Measurements from ENCODE around the gene SLC40A1. TPM values are rescaled to one million over a fixed set of nuclear protein-coding genes. Genes with fewer than 3 reads are reported as not detected.

Gene SLC40A1
- polyA plus RNA-seq, 1 experiment: 0.47 TPM

DNA sequence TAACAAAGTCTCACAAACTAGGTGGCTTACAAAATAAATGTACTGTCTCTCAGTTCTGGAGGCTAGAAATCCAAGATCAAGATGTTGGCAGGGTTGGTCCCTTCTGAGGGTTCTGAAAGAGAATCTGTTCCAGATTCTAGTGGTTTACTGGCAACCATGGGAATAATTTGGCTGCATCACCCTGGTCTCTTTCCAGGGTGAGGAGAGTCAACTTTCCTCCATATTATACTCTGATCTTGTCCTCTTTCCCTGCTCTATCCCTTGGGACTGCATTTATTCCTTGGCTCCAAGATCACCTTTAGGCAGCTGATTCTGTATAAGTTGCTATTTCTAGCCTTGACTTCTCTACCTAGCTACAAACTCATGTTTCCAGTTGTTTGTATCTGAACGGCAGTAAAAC is 35.2 kb downstream of the SLC40A1 start:
- CTCF ChIA-PET: no interaction called here
- POLR2A ChIA-PET: no interaction called here
- H3K36me3 ChIP-seq (ENCODE audit: control insufficient read depth, insufficient read depth, low read length): no peaks in the 10 kb centered on the region
- H3K4me3 ChIP-seq (ENCODE audit: low read depth, low read length): no peak overlapping the region
- no peak for DNase-seq (ENCODE audit: low read depth)
- H3K27me3 ChIP-seq (ENCODE audit: control insufficient read depth, insufficient read depth, low read length): no peaks in the 10 kb centered on the region
- TF ChIP-seq CTCF (IDR thresholded peaks at IDR 0.05; ENCODE audit: insufficient read depth, low read depth, low read length): no peak

DNA sequence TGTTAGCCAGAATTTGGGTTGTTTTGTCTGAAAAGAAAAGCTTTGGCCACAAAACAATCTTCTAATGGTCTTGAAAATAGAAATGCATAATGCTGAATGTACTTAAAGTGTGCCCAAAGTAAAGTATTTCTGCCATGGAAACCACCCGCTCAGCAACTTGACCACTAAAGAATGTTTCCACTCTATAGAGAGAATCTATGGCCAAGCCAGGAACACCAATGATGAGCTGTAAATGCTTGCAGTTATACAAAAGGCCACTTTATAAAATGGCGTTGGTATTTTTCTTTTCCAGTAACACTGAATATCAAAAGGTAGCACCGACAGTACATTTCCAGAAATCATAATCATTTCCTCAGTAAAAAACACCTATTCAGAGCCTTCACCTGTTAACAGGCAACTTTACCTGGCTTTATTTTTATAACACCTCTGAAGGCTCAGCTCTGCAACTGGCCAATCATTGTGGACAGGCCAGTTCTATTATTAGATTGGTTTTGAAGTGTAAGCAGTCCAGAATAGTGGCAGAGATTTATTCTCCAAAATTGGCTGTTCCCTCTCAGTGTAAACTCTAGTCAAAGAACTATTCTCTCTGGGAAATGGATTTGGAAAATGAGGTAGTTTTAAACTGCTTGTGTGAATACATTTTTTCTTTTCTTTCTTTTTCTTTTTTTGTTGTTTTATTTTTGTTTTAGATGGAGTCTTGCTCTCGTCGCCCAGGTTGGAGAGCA is 36.1 kb downstream of the SLC40A1 start:
- POLR2A ChIA-PET: no interaction called here
- CTCF ChIA-PET: no interaction called here
- Histone ChIP-seq H3K36me3 (ENCODE audit: control insufficient read depth, insufficient read depth, low read length) (no peaks in the 10 kb centered on the region), H3K4me3 (ENCODE audit: low read depth, low read length) (no peak overlapping the region), H3K27me3 (ENCODE audit: control insufficient read depth, insufficient read depth, low read length) (no peaks in the 10 kb centered on the region)
- DNase-seq (ENCODE audit: low read depth): no peak
- no peak for TF ChIP-seq CTCF (IDR thresholded peaks at IDR 0.05; ENCODE audit: insufficient read depth, low read depth, low read length)

- Histone ChIP-seq H3K36me3 (ENCODE audit: control insufficient read depth, insufficient read depth, low read length) (no peaks in the 10 kb centered on the region), H3K4me3 (ENCODE audit: low read depth, low read length) (no peak overlapping the region), H3K27me3 (ENCODE audit: control insufficient read depth, insufficient read depth, low read length) (no peaks in the 10 kb centered on the region)
- ChIA-PET CTCF (no interaction called here), POLR2A (no interaction called here)
- DNase-seq (ENCODE audit: low read depth): no peak
- no peak for TF ChIP-seq CTCF (IDR thresholded peaks at IDR 0.05; ENCODE audit: insufficient read depth, low read depth, low read length)
Observed at GRCh38 chr2:189543367-189543766, 37.2 kb downstream of the SLC40A1 start.

GRCh38 chr2:189542145-189542882 is 38.3 kb downstream of the SLC40A1 start:
- H3K36me3 ChIP-seq (ENCODE audit: control insufficient read depth, insufficient read depth, low read length): no peaks in the 10 kb centered on the region
- CTCF ChIA-PET: no interaction called here
- POLR2A ChIA-PET: no interaction called here
- TF ChIP-seq CTCF (IDR thresholded peaks at IDR 0.05; ENCODE audit: insufficient read depth, low read depth, low read length): no peak
- H3K4me3 ChIP-seq (ENCODE audit: low read depth, low read length): no peak overlapping the region
- H3K27me3 ChIP-seq (ENCODE audit: control insufficient read depth, insufficient read depth, low read length): no peaks in the 10 kb centered on the region
- no peak for DNase-seq (ENCODE audit: low read depth)

DNA sequence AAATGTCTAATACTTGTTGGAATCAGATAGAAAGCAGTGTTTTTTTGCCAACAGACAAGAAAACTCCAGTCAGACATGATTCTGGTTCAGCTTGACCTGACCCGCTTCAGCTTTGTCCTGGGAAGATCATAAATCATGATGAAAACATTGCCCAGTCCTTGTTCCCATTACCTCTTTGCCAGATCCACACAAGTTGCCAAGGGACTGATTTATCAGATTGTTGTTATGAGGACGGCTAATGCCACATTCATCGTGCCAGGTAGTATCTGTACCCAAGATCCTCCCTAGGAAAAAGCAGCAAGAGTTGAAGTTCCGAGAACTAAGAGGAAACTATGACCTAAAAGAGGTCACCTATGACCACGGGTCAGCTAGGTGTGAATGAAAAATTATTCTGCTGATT is 39.0 kb downstream of the SLC40A1 start:
- Histone ChIP-seq H3K4me3 (ENCODE audit: low read depth, low read length) (no peak overlapping the region), H3K27me3 (ENCODE audit: control insufficient read depth, insufficient read depth, low read length) (no peaks in the 10 kb centered on the region), H3K36me3 (ENCODE audit: control insufficient read depth, insufficient read depth, low read length) (no peaks in the 10 kb centered on the region)
- TF ChIP-seq CTCF (IDR thresholded peaks at IDR 0.05; ENCODE audit: insufficient read depth, low read depth, low read length): no peak
- POLR2A ChIA-PET: no interaction called here
- DNase-seq (ENCODE audit: low read depth): no peak
- CTCF ChIA-PET: interaction anchor here (0.8 kb wide), 1 partner anchor 15 kb away, joined by 3 read pairs; no protein-coding TSS in a partner anchor
